H9 (cell line): ENCODE data around the gene CFL1. TPM values are rescaled to one million over a fixed set of nuclear protein-coding genes. Genes with fewer than 3 reads are reported as not detected.
A peak's percentile ranks its signal among the peaks of the same experiment; 100 is the strongest.

ENCODE experiments used
- DNase-seq: peaks from one replicate; pipeline ENCODE4 v3.0.0-alpha.2; 2017
- H2AFZ ChIP-seq: one replicate; pipeline ENCODE4 v1.6.1; 2013; ENCODE audit warnings: mild to moderate bottlenecking, low read length, control low read depth, moderate library complexity
- H2AK5ac ChIP-seq: 2 replicates; pipeline ENCODE4 v1.6.1; 2013; ENCODE audit warnings: low read length, control low read depth, mixed read lengths; ENCODE audit not compliant: insufficient read length
- H2BK120ac ChIP-seq: one replicate; pipeline ENCODE4 v1.6.1; 2013; ENCODE audit warnings: low read depth, mild to moderate bottlenecking, low read length, control low read depth, inconsistent platforms; ENCODE audit not compliant: poor library complexity, severe bottlenecking
- H2BK12ac ChIP-seq: 2 replicates; pipeline ENCODE4 v1.6.1; 2013; ENCODE audit warnings: low read length, control low read depth, mixed read lengths, low read depth; ENCODE audit not compliant: insufficient read length
- H2BK15ac ChIP-seq: 2 replicates; pipeline ENCODE4 v1.6.1; 2013; ENCODE audit warnings: low read depth, low read length, control low read depth
- H2BK20ac ChIP-seq: one replicate; pipeline ENCODE4 v1.6.1; 2013; ENCODE audit warnings: low read depth, mild to moderate bottlenecking, low read length, control low read depth, inconsistent platforms; ENCODE audit not compliant: poor library complexity, severe bottlenecking
- H2BK5ac ChIP-seq: 2 replicates; pipeline ENCODE4 v1.6.1; 2013; ENCODE audit warnings: low read length, control low read depth, mixed read lengths; ENCODE audit not compliant: insufficient read length
- H3K14ac ChIP-seq: 2 replicates; pipeline ENCODE4 v1.6.1; 2013; ENCODE audit warnings: low read length, control low read depth; ENCODE audit not compliant: insufficient read depth
- H3K18ac ChIP-seq: 2 replicates; pipeline ENCODE4 v1.6.1; 2013; ENCODE audit warnings: low read depth, mild to moderate bottlenecking, mixed read lengths, low read length, control low read depth; ENCODE audit not compliant: insufficient read length
- H3K23ac ChIP-seq: 2 replicates; pipeline ENCODE4 v1.6.1; 2013; ENCODE audit warnings: low read length, control low read depth, mixed read lengths, low read depth; ENCODE audit not compliant: insufficient read length
- H3K23me2 ChIP-seq: 2 replicates; pipeline ENCODE4 v1.6.1; 2013; ENCODE audit warnings: low read depth, mild to moderate bottlenecking, mixed read lengths, low read length, control low read depth; ENCODE audit not compliant: insufficient read length, poor library complexity, severe bottlenecking
- H3K27ac ChIP-seq: 2 replicates; pipeline ENCODE4 v1.5.1; 2013; ENCODE audit warnings: low read length, control low read depth, mixed read lengths, low read depth; ENCODE audit not compliant: insufficient read length
- H3K27me3 ChIP-seq: 2 replicates; pipeline ENCODE4 v1.6.1; 2013; ENCODE audit warnings: low read length, control low read depth, inconsistent platforms; ENCODE audit not compliant: insufficient read depth
- H3K4ac ChIP-seq: 2 replicates; pipeline ENCODE4 v1.6.1; 2013; ENCODE audit warnings: low read depth, mild to moderate bottlenecking, control low read depth, inconsistent platforms, low read length, moderate library complexity
- H3K4me1 ChIP-seq: 2 replicates; pipeline ENCODE4 v1.6.1; 2013; ENCODE audit warnings: low read length, control low read depth, inconsistent platforms; ENCODE audit not compliant: insufficient read depth
- H3K4me2 ChIP-seq: 2 replicates; pipeline ENCODE4 v1.6.1; 2013; ENCODE audit warnings: low read length, control low read depth, mixed read lengths; ENCODE audit not compliant: insufficient read length, insufficient read depth
- H3K56ac ChIP-seq: 2 replicates; pipeline ENCODE4 v1.6.1; 2013; ENCODE audit warnings: low read depth, mild to moderate bottlenecking, mixed read lengths, low read length, control low read depth; ENCODE audit not compliant: insufficient read length
- H3K79me1 ChIP-seq: 2 replicates; pipeline ENCODE4 v1.6.1; 2013; ENCODE audit warnings: low read depth, mild to moderate bottlenecking, moderate library complexity, low read length, control low read depth, inconsistent platforms; ENCODE audit not compliant: insufficient read depth, poor library complexity, severe bottlenecking
- H3K79me2 ChIP-seq: 2 replicates; pipeline ENCODE4 v1.6.1; 2013; ENCODE audit warnings: low read length, control low read depth, inconsistent platforms; ENCODE audit not compliant: insufficient read depth
- H3K9ac ChIP-seq: 2 replicates; pipeline ENCODE4 v1.6.1; 2013; ENCODE audit warnings: low read length, control low read depth, mixed read lengths; ENCODE audit not compliant: insufficient read length; ENCODE audit errors: extremely low read depth
- H3K9me3 ChIP-seq: one replicate; pipeline ENCODE4 v1.6.1; 2013; ENCODE audit warnings: low read depth, low read length, inconsistent platforms; ENCODE audit not compliant: control insufficient read depth
- H3T11ph ChIP-seq: one replicate; pipeline ENCODE4 v1.6.1; 2013; ENCODE audit warnings: mild to moderate bottlenecking, low read length, control low read depth, inconsistent platforms
- H4K20me1 ChIP-seq: one replicate; pipeline ENCODE4 v1.6.1; 2013; ENCODE audit not compliant: control insufficient read depth, insufficient read length, insufficient read depth
- H4K5ac ChIP-seq: 2 replicates; pipeline ENCODE4 v1.6.1; 2013; ENCODE audit warnings: low read depth, mild to moderate bottlenecking, mixed read lengths, low read length, control low read depth; ENCODE audit not compliant: insufficient read length
- H4K8ac ChIP-seq: replicated peaks from 2 replicates; pipeline ENCODE4 v1.6.1; 2013; ENCODE audit warnings: low read length, control low read depth, mixed read lengths, low read depth; ENCODE audit not compliant: insufficient read length
- H4K91ac ChIP-seq: 2 replicates; pipeline ENCODE4 v1.6.1; 2013; ENCODE audit warnings: low read depth, mild to moderate bottlenecking, moderate library complexity, mixed read lengths, low read length, control low read depth; ENCODE audit not compliant: insufficient read length
- H3K27ac Mint-ChIP-seq, 3 experiments: 2 replicates in 2 of 3; 3 replicates in 1 of 3; pipeline ENCODE4 v1.8.0; 2020 to 2021; ENCODE audit warnings: mixed read lengths in 3 of 3, mild to moderate bottlenecking in 1 of 3, moderate library complexity in 1 of 3
- H3K27me3 Mint-ChIP-seq: 2 replicates; pipeline ENCODE4 v1.8.0; 2021; ENCODE audit warnings: low read depth, mild to moderate bottlenecking, moderate library complexity, mixed read lengths
- H3K36me3 Mint-ChIP-seq, 3 experiments: 2 replicates in 2 of 3; 3 replicates in 1 of 3; pipeline ENCODE4 v1.8.0; 2020 to 2021; ENCODE audit warnings: low read depth in 3 of 3, mixed read lengths in 3 of 3; ENCODE audit not compliant: insufficient read depth in 1 of 3
- H3K4me1 Mint-ChIP-seq, 2 experiments: 2 replicates each; pipeline ENCODE4 v1.8.0; 2020; ENCODE audit warnings: mixed read lengths in 2 of 2
- H3K4me3 Mint-ChIP-seq, 2 experiments: 2 replicates in 1 of 2; 3 replicates in 1 of 2; pipeline ENCODE4 v1.8.0; 2020 to 2021; ENCODE audit warnings: mild to moderate bottlenecking in 2 of 2, mixed read lengths in 2 of 2, moderate library complexity in 1 of 2
- H3K9me3 Mint-ChIP-seq, 2 experiments: 2 replicates in 1 of 2; 3 replicates in 1 of 2; pipeline ENCODE4 v1.8.0; 2020; ENCODE audit warnings: mild to moderate bottlenecking in 2 of 2, mixed read lengths in 2 of 2, moderate library complexity in 1 of 2
- CTCF ChIP-seq: fragments of 200-600 bp; sonication (generic); conservative IDR thresholded peaks from 3 replicates; pipeline ENCODE4 v1.8.0; 2021; ENCODE audit warnings: antibody characterized with exemption, mild to moderate bottlenecking
- WGBS: extraction: QIAGEN DNeasy Blood & Tissue Kit; methylation state at CpG from one replicate; pipeline ENCODE4 v1.1.7; 2013; ENCODE audit warnings: missing lambda C conversion rate, low lambda C conversion rate, mixed read lengths; ENCODE audit not compliant: insufficient read length; ENCODE audit errors: extremely low coverage; 5-methylcytosine and 5-hydroxymethylcytosine counted together
- total RNA-seq: library from RNA; stranded (reverse); gene quantifications from 2 replicates; pipeline ENCODE4 v1.2.1, GENCODE V29; 2021

Gene CFL1
- total RNA-seq, 1 experiment from 2014 or later, result 1,107 TPM

GRCh38 chr11:65860278-65861164 is 2.5 kb upstream of the CFL1 start, which contains the start of gene MUS81:
MUS81 (plus strand) TSS chr11:65860433; CDS start chr11:65860754, 321 bp downstream.
- H3K79me1 ChIP-seq, result peaks cover under 1% of the 10 kb centered on the region
- H4K20me1 ChIP-seq, result peaks cover 2% of the 10 kb centered on the region
- H3K79me2 ChIP-seq, result peaks cover 12% of the 10 kb centered on the region; the same call in 1 of the 2 replicates

More at GRCh38 chr11:65860278-65861164, 2.5 kb upstream of the CFL1 start, which contains the start of gene MUS81:
- H3K27ac Mint-ChIP-seq, result peak within 1 kb of the TSS; percentile 96 to 99 (median 99)
- peaks cover 38 to 52% (median 49%) of the 10 kb centered on the region in 3 experiments for H3K36me3 Mint-ChIP-seq
- peaks cover 29% of the 10 kb centered on the region in 2 experiments for H3K4me1 Mint-ChIP-seq
- no peak within 1 kb of the TSS for H3K56ac ChIP-seq
- peak; percentile 96 for TF ChIP-seq CTCF
- peak within 1 kb of the TSS; percentile 98 for H3K14ac ChIP-seq
- no peak within 1 kb of the TSS for H4K8ac ChIP-seq
- peak within 1 kb of the TSS; percentile 78 to 93 for H3K4me3 Mint-ChIP-seq
- no peaks in the 10 kb centered on the region for H3K9me3 ChIP-seq
- H3K4me2 ChIP-seq, result peak within 1 kb of the TSS; percentile 92
- peak within 1 kb of the TSS; percentile 83 for H3K27ac ChIP-seq
- peaks cover 25% of the 10 kb centered on the region for H3K23me2 ChIP-seq
- H3K27me3 Mint-ChIP-seq, result no peaks in the 10 kb centered on the region
- peak within 1 kb of the TSS; percentile 27 for H4K91ac ChIP-seq
- no peaks in the 10 kb centered on the region for H3K27me3 ChIP-seq
- H2AK5ac ChIP-seq, result no peak within 1 kb of the TSS
- H3K9ac ChIP-seq, result peak within 1 kb of the TSS; percentile 85
- no peak within 1 kb of the TSS for H2AFZ ChIP-seq
- H3K4me1 ChIP-seq, result no peaks in the 10 kb centered on the region
- no peak within 1 kb of the TSS for H2BK12ac ChIP-seq
- peak within 1 kb of the TSS; percentile 76 for H2BK120ac ChIP-seq
- peak; percentile 97 for DNase-seq
- peak within 1 kb of the TSS; percentile 63 for H4K5ac ChIP-seq
- WGBS, result no CpG with 5 or more reads among the region's 78 CpGs
- no peak within 1 kb of the TSS for H2BK20ac ChIP-seq
- no peak within 1 kb of the TSS for H2BK15ac ChIP-seq
- H3K23ac ChIP-seq, result no peak within 1 kb of the TSS
- H3K9me3 Mint-ChIP-seq, result peaks cover 0 to 3% of the 10 kb centered on the region in 2 experiments; a peak in 1 of 5 replicates
- H2BK5ac ChIP-seq, result peak within 1 kb of the TSS; percentile 65
- peak within 1 kb of the TSS; percentile 9 for H3T11ph ChIP-seq
- H3K18ac ChIP-seq, result peak within 1 kb of the TSS; percentile 94
- peak within 1 kb of the TSS; percentile 61; the same call in 1 of the 2 replicates for H3K4ac ChIP-seq
